A673 (cell line): ENCODE measurements around the gene ADCY5. TPM values are rescaled to one million over a fixed set of nuclear protein-coding genes. Genes with fewer than 3 reads are reported as not detected.

Experiments used
- BruUV-seq: library from RNA; stranded (reverse); fragments of 400-500 nt; replicated peaks from 2 replicates; lab custom pipeline; 2021; lab: Mats Ljungman, UMichigan
- CTCF ChIA-PET: fragments of 300-600 bp; sonication (Branson Sonifier 250); formaldehyde crosslinking; loops from one replicate; lab custom pipeline; 2022; ENCODE audit warnings: antibody characterized with exemption; lab: Charles Lee
- POLR2A ChIA-PET: fragments of 300-600 bp; sonication (Branson Sonifier 250); formaldehyde crosslinking; loops from one replicate; lab custom pipeline; 2022; ENCODE audit warnings: antibody characterized with exemption; ENCODE audit not compliant: low non-redundant PET; lab: Charles Lee
- DNase-seq: peaks from one replicate; pipeline ENCODE4 v3.0.0-alpha.2; 2015; ENCODE audit warnings: low spot score
- H3K27ac ChIP-seq: fragments of 200-600 bp; sonication (generic); 2 replicates; pipeline ENCODE4 v1.5.1; 2016; ENCODE audit warnings: mixed run types, low read depth, mild to moderate bottlenecking, mixed read lengths, antibody characterized with exemption, low read length; ENCODE audit not compliant: poor library complexity, severe bottlenecking
- H3K27me3 ChIP-seq: fragments of 200-600 bp; sonication (generic); replicated peaks from 2 replicates; pipeline ENCODE4 v1.6.1; 2017; ENCODE audit warnings: mixed run types, low read depth, mild to moderate bottlenecking, mixed read lengths, antibody characterized with exemption, low read length; ENCODE audit not compliant: insufficient read depth, poor library complexity
- H3K36me3 ChIP-seq: fragments of 200-600 bp; sonication (generic); 2 replicates; pipeline ENCODE4 v1.6.1; 2016; ENCODE audit warnings: mixed run types, mild to moderate bottlenecking, mixed read lengths, antibody characterized with exemption, low read length; ENCODE audit not compliant: insufficient read depth, poor library complexity, severe bottlenecking
- H3K4me1 ChIP-seq: fragments of 200-600 bp; sonication (generic); 2 replicates; pipeline ENCODE4 v1.6.1; 2017; ENCODE audit warnings: mixed run types, mild to moderate bottlenecking, mixed read lengths, antibody characterized with exemption, low read length; ENCODE audit not compliant: insufficient read depth, poor library complexity, severe bottlenecking
- H3K4me3 ChIP-seq: fragments of 200-600 bp; sonication (generic); 2 replicates; pipeline ENCODE4 v1.5.1; 2016; ENCODE audit warnings: low read depth, mixed run types, mild to moderate bottlenecking, mixed read lengths, low read length; ENCODE audit not compliant: poor library complexity, severe bottlenecking
- H3K9me3 ChIP-seq: fragments of 200-600 bp; sonication (generic); 2 replicates; pipeline ENCODE4 v1.6.1; 2016; ENCODE audit warnings: mixed run types, low read depth, mild to moderate bottlenecking, mixed read lengths, antibody characterized with exemption, low read length; ENCODE audit not compliant: poor library complexity, severe bottlenecking
- CTCF ChIP-seq: fragments of 300-800, 200-600 bp; sonication (generic); conservative IDR thresholded peaks from 2 replicates; pipeline ENCODE4 v1.5.1; 2017; ENCODE audit warnings: low read depth, mild to moderate bottlenecking, antibody characterized with exemption, low read length, moderate library complexity, mixed read lengths
- EZH2 ChIP-seq: fragments of 200-600 bp; sonication (generic); IDR thresholded peaks from 2 replicates; pipeline ENCODE4 v1.6.1; 2017; ENCODE audit warnings: borderline replicate concordance, low read depth, mild to moderate bottlenecking, mixed read lengths, antibody characterized with exemption, low read length; ENCODE audit not compliant: poor library complexity, severe bottlenecking
- intact Hi-C: fragments of 100-400 bp; cut with micrococcal nuclease; formaldehyde crosslinking; loops from one replicate; pipeline ENCODE4 v1.10.0; 2022; ENCODE audit not compliant: unreplicated experiment
- total RNA-seq: library from RNA; stranded (reverse); gene quantifications from 2 replicates; pipeline ENCODE4 v1.2.3, GENCODE V29; 2021

Gene ADCY5
- total RNA-seq, 1 experiment from 2014 or later, result 0.21 TPM

GRCh38 chr3:123283074-123283473, 165.8 kb downstream of the ADCY5 start:
- DNase-seq, result no peak
- ChIA-PET CTCF (no interaction called here), POLR2A (no interaction called here)
- H3K4me3 ChIP-seq, result no peak overlapping the region
- BruUV-seq, result no TSS peak
- H3K36me3 ChIP-seq, result no peaks in the 10 kb centered on the region
- no peak for TF ChIP-seq EZH2
- no peak for TF ChIP-seq CTCF
- no peaks in the 10 kb centered on the region for H3K27me3 ChIP-seq
- H3K4me1 ChIP-seq, result no peaks in the 10 kb centered on the region
- H3K9me3 ChIP-seq, result no peaks in the 10 kb centered on the region
- intact Hi-C loops, result no loop called here
- no peak overlapping the region for H3K27ac ChIP-seq

GRCh38 chr3:123282461-123282860, 166.4 kb downstream of the ADCY5 start:
- TF ChIP-seq EZH2 (no peak), CTCF (no peak)
- no peaks in the 10 kb centered on the region for H3K27me3 ChIP-seq
- CTCF ChIA-PET, result no interaction called here
- POLR2A ChIA-PET, result no interaction called here
- intact Hi-C loops, result no loop called here
- BruUV-seq, result no TSS peak
- DNase-seq, result no peak
- no peaks in the 10 kb centered on the region for H3K9me3 ChIP-seq
- H3K4me1 ChIP-seq, result no peaks in the 10 kb centered on the region
- H3K4me3 ChIP-seq, result no peak overlapping the region
- no peak overlapping the region for H3K27ac ChIP-seq
- no peaks in the 10 kb centered on the region for H3K36me3 ChIP-seq

- Histone ChIP-seq H3K27ac (no peak overlapping the region), H3K27me3 (no peaks in the 10 kb centered on the region), H3K9me3 (no peaks in the 10 kb centered on the region), H3K4me3 (no peak overlapping the region), H3K36me3 (no peaks in the 10 kb centered on the region), H3K4me1 (no peaks in the 10 kb centered on the region)
- intact Hi-C loops, result no loop called here
- no peak for DNase-seq
- no TSS peak for BruUV-seq
- ChIA-PET CTCF (no interaction called here), POLR2A (no interaction called here)
- TF ChIP-seq CTCF (no peak), EZH2 (no peak)
These were observed 167.0 kb downstream of the ADCY5 start for GRCh38 chr3:123281929-123282328.
